GM19324 (cell line): ENCODE measurements around the gene ACADS.

Experiments used
- ATAC-seq: cut with Tn5 transposase; IDR thresholded peaks from one replicate; pipeline ENCODE4 v1.9.1; 2021; ENCODE audit warnings: mild to moderate bottlenecking, moderate library complexity; ENCODE audit not compliant: unreplicated experiment, low FRiP score

The ACADS gene

DNA sequence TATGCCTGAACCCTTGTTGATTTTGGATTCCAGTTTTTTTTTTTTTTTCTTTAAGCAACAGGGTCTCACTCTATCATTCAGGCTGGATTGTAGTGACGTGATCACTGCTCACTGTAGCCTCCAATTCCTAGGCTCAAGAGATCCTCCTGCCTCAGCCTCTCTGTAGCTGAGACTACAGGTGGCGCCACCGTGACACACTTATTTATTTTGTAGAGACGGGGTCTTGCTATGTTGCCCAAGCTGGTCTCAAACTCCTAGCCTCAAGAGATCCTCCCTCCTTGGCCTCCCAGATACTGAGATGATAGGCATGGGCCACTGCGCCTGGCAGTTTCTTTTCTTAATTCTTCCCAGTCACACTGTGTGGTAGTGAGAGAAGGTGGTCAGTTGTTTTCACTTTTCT is 25.2 kb downstream of the ACADS start:
- ATAC-seq, result no peak

DNA sequence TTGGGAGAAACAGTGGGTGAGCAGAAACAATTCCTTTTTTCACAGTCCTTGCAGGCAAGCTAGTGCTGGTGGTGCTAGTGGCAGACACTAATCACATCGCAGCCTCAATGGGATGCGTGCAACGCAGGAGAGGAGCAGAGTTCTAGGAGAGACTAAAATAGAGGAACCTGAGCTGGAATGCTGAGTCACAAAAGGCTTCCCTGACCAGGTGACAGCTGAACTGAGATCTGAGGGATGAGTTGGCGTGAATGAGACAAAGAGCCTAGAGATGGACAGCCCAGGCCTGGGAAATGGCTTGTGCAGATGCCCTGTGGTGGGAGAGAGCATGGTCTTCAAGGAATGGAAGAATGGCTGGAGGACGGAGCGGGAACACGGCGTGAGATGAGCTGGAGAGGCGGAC is 25.8 kb downstream of the ACADS start:
- ATAC-seq, result no peak

DNA sequence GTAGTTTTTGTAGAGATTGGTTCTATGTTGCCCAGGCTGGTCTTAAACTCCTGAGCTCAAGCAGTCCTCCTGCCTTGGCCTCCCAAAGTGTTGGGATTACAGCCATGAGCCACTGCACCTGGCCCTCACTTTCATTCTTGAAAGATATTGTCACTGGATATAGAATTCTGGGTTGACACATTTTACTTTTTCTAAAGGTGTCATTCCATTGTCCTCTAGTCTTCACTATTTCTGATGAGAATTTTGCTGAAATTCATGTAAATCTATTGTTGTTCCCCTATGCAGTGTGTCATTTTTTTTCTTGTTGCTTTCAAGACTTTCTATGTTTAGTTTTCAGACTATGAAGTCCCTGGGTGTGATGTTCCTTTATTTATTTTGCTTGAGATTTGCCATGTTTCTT is 29.2 kb downstream of the ACADS start:
- ATAC-seq, result no peak

DNA sequence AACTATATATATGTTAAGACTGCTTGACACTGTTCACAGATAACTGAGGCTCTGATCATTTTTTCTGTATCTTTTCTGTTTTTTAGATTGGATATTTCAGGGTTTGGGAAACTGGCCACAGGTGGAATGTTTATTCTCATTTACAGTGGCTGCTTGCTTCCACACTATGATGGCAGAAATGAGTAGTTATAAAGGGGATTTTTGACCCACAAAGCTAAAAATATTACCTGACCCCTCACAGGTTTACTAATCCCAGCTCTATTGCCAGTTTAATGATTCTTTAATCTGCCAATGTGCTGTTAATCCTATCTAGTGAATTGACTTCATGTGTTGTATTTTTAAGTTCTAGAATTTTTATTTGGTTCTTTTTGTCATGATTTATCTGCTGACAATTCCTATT is 29.6 kb downstream of the ACADS start:
- ATAC-seq, result no peak

DNA sequence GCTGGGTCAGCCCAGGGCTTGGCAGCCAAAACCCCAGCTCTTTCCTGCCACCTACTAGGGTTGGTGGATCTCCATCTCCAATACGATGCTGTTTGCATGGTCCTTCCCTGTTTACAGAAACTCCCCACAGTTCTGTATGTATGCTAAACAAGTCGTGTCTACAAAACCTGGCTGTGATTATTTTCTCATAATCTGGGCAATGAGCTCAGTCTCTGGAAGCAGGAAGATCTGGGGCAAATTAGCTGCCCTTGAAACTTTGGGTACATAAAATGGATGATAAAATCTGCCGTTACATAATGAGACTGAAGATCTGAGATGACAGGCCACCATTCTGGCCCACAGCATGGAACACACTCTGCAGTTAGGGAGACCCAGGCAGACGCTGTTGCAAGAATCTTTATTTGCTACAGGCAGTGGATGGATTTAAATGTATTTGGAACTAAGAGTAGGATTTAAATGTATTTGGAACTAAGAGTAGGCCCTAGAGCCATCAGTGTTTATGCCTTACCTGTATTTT is 31.7 kb downstream of the ACADS start:
- no peak for ATAC-seq

DNA sequence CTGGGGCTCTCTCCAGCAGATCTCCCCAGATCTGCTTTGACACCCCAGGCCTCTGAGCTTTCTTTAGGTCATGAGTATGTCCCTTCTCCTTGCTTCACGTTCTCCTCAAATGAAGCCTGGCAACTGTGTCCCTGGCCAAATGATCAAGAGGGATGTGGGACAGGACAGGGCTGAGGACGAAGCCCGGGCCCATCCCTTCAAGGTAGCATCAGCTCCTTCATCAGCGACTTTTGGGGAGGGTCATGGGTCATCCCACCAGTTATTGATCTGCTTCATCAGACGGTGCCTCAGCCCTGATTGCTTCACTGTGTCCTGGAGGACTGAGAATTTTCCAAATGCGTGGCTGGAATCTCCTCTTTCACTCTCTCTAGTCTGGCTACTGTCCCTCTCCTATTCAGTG is 32.3 kb downstream of the ACADS start:
- ATAC-seq, result no peak

DNA sequence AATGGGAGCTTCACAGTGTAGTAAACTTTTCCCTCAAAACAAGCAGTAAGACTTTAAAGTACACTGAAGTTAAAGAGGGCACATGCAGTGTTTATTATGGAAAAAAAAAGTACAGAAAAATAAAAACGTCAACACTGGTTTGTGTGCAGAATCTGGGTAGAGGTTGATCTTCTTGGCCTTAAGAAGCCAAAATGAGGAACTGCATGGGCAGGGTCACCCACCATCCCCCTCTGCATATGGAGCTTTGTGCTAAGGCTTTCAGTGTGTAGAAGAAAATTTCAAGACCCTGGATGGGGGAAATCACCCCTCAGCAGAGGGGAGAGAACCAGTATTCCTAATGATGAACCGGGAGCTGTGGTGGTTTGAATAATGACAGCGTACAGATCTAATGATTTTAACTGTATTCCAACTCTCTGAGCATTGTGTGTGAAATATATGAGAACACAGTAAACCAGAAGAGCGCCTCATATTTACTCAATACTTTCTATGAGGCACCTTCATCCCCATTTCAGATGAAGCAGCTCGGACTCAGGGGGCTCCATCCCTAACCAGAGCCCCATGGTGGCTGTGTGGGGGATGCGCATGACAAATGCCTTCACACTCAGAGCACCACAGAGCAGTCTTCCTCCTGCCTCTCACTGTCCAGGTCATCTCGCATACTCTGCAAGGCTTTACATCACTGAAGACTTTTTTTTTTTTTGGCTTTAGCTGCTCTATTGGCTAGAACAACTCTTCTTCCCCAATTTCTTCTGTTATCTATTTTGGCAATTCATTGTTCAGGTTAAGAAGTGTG is 33.4 kb downstream of the ACADS start:
- no peak for ATAC-seq

DNA sequence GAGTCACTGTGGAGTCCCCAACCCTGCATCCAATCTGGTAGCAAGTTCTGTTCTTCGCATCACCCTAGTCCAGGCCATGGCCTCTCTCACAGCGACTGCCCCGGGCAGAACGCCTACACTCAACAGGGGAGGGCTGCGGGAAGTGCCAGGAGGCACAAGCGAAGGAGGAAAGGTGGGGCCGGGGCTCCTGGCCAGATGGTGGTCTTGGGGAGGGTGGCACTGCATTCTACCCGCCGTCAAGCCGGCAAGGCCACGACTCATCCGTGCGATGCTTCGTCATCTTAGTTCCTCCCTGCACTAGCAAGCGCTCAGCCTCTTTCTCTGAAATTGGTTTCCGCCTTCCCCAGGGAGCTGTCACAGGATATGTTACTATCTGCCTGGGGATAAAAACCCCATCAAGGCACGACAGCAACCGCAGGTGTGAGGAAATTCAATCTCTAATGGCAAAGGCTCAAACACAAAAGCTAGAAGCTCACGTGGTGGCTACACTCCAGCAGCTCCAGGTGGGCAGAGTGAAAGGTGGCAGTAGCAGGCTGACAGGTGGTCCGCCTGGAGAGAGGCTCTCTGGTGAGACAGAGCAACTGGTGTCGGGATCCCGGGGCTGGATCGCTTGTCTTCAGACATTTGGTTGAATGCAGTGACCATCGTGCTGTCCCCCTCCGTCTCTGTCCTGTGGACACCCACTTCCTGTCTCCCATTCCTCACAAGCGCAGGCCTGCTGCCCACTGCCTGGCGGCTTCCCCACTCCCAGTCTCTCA is 34.1 kb downstream of the ACADS start:
- no peak for ATAC-seq

DNA sequence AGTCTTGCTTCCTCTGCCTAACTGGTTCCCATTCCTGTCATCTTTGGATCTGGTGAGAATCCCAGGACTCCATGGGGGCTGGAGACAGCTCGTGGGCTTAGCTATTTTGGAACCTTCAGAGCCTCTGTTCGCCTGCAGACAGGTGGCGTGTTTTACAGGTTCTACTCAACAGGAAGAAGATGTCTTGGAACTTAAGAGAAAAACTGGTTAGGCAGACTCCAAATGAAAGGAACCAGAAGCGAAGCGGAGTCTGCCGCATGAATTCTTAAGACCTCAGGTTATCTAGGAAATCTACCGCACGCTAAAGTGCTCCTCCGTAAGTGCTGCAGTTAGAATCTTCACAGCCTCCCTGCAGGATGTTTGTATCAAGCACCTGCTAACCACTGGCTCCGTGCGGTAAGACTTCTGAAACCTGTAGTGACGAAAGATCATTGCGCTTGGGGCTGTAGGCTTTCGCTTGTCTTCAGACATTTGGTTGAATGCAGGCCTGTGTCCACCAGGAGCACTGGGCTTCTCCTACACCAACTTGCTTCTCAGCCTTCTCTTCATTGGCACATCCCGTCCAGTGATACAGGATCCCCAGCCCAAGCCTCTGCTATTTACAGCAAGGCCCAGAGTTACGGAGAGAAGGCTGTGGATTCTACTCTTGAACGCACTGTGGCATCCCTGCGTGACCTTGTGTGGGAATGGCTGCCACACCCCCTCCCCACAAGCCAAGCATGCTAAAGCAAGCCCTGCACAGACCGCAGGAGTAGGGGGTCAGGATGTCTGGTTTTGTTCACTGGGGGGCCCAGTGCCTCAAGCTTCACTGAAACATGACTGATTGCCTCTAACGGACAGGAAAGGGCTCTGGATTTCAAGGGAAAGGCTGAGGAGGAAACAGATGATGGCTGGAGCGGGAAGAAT is 35.0 kb downstream of the ACADS start:
- no peak for ATAC-seq

DNA sequence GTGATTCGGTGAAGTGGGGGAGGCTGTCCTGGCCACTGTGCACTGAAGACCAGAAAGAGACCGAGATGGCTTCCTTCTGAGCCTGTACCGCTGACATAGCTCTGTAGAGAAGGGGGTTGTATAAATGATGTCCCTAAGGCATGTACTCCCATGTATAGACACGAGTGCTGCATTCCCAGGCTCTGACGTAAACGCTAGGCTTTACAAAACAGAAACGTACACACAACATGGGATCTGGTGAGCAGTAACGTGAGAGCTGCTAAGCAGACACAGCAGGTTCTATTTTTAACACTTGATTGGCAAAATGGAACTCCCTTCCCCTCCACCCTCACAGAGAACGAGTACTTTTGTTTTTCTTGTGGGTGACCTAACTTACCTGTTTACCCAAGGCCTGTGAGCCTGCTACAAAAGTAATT is 35.9 kb downstream of the ACADS start:
- no peak for ATAC-seq

DNA sequence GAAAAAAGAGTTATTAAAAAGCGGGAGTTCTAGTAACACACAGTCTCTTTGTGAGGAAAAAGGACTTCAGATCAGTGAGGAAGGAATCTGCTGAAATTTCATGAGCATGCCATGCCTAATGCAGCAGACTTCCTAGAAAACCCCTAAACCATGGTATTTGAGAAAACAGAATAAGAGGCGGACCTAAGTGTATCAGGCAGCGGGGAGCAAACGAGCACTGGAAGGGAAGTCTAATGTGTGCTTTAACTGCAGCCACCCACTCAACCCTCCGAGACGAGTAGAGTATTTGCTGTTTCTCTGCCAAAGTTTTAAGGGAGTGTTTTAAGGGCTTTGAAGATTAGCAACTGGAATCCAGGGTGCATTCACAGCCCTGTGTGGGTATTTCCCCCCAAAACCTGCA is 36.5 kb downstream of the ACADS start:
- no peak for ATAC-seq

DNA sequence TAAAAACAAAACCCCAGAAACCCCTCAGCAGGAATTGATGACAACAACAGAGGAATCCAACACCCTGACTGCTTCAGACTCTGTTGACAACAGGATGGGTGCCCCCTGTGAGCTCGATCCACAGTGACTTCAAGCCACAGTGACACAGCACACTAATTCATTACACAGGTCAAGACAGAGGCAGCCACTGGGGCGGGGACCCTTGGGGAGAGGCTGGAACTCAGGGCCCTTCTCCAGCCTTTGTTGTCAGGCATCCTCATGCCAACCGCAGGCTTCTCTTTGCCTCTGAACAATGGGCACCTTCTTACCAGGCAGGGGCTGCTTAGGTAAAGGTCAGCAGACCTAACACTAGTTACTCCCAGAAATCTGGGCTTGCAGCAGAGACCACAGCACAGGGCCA is 37.6 kb downstream of the ACADS start:
- no peak for ATAC-seq

DNA sequence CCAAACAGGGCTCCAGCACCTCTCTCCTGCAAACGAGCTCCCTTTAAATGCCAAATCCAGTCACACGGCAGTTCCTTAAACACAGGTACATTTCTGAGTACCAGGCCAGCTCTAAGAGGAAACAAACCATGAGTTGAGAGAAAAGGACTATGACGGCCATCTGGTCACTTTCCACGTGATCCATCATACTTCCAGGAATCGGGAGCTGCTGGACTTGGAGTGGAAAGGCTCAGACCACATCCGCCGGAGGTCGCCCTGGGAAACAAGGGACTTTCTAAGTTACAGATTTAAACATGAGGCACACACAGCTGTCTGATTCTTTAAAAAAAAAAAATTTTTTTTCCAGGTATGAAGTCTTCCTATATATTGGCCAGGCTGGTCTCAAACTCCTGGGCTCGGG is 39.2 kb downstream of the ACADS start:
- no peak for ATAC-seq

DNA sequence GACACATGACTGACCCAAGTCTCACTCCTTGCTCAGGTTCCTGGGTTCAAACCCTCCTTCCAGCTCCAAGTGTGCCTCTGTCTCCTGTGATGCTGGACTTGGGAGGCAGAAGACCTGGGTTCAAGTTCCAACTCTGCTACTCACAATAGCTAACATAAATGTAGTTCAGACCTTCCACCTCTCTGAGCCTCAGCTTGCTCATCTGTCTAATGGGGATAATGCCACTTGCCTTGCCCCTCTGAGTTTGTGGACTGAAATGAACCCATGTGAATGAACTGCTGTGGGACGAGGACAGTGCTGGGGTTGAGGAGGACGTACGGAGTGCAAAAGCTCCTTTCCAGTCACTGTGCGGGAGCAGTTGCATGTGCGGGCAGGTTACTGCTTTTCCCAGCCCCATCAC is 40.9 kb downstream of the ACADS start:
- ATAC-seq, result no peak

DNA sequence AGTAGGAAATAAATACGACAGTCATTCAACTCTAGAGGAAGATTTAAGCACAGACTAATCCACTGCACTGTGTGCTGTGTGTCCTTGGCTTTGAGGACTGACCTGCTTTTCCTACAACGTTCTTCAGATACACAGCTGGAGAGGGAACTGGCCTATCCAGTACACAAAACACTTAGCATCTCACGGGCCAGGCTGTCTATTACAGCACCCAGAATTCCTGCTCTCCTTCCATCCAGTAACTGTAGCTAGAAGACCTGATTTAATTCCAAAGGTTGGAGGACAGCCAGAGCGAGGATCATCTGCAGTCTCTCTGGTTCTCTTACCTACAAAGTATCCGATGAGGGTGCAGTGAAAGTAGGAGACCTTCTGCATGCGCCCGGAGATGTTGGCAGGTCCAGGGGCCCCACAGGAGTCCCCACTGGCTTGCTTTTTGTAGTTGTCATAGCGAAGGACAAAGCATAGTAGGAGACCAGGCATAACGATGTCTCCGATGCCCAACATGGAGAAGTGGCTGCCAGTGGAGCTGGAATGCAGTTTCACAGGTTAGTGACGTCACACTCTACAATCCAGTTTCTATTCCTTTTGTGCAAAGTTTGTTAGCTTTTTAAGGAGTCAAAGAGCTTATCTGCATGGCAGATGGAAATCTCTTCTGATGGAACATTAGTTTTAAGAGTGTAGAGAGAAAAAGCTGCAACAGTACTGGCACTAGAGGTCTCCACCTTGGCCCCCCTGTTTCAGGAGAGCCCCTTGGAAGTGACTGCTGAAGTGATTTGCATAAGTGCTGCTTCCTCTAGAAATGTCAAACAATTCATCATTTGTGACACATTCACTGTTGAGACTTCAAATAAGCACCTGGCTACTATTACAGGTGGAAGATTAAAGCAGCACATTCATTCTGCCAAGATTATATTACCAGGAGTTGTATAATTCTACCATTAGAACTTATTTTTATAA is 41.7 kb downstream of the ACADS start:
- ATAC-seq, result no peak

DNA sequence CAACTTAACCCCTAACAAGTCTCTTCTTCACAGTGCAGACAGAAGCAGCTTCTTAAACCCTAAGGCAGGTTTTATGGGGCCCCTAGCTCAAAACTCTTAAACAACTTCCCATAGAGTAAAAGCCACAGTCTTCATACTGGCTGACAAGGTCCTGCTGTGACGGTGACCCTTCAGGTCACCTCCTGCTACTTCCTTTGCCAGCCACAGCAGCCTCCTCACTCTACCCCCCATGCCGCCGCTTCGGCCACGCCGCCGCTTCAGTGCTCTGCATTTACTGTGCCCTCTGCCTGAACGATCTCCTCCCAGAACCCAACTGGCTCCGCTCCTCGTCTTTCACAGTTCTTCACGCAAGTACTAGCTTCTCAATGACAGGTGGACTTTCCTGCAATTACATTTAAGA is 45.5 kb downstream of the ACADS start:
- ATAC-seq, result no peak

DNA sequence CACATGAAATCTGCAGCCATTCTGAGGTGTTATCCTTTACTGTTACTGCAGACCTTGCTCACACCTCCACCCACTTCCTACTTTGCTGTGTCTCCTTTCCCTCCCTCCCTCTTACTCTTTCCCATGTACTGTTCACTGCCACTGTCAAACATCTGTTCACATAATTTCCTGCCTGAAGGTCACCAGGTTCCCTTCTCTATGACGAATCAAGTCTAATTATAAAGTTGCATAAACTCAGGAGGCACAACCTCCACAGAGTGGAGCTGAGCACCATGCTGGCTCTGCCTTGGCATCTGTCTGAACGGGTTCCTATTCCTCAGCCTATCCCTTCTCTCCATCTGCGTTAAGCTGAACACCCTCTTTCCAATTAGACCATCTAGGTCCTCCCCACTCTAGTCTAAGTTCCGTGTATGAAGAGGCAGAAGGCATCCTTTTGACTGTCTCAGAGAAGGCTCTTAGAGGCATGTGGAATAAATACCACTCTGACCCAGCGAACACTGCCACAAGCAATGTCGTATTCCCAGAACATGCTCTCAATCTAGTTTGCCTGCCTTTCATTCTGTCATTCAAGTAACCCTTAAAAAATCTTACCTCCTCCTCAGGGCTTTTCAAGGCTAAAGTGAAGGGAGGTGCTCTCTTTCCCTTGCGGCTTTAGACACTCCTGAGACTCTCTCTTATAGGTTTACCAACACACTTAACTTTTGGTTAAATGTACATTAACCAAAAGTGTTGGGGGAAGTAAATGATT is 48.7 kb downstream of the ACADS start:
- ATAC-seq, result no peak

DNA sequence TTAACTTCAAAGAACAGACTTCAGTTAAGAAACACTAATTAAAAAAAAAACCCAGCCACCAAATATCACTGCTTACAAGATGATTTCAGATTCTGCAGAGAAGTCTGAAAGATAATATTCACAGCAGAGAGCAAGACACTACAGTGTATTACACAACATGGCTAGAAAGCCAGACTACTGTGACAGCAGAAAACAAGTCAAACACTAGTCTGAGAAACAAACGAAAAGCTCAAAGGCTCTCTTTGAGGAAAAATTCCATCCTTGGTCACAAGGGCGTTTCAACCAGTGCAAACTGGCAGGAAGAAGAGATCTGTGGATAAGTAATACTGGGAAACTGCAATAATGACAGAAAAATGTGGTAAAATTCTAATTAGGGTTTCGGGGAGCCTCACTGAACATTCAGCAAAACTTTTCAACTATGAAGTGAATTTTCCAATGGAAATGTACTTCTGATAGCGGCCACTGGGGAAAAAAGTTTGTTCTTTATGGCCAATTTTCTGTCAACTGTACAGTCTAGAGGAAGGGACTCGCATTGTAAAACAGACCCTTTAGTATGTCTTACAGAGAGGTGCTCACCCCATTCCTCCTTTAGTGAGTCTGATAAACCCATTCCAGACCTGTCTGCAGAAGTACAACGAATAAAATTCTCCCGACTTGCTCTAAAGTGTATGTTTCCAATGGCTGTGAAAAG is 50.4 kb downstream of the ACADS start:
- no peak for ATAC-seq
